AG09319 (cell line): ENCODE results near the gene DNAH7.

Experiments
- DNase-seq: peaks from one replicate; pipeline ENCODE4 v3.0.0-alpha.2; 2010; ENCODE audit warnings: low read depth; ENCODE audit errors: extremely low read depth
- CTCF ChIP-seq: IDR thresholded peaks from 2 replicates; pipeline ENCODE4 v1.5.1; 2011; ENCODE audit warnings: low read depth, mild to moderate bottlenecking, inconsistent platforms, low read length, moderate library complexity

DNAH7 gene

DNA sequence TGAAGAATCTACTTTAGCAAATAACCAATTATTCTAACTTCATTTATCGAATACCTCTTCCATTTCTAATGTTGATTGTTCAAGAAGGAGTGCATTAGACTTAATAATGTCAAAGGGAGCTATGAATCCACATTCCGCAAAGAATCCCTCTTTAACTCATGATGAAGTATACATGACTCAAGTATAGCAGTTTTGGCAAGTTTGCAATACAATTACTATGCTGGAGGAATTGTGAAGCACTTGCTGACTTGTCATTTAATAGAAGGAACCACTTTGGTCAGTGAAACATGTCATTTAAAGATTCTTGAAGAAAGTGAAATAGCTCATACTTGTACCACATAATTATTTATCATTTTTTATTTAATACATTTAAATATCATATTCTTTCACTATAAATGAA is 286.5 kb downstream of the DNAH7 start:
- TF ChIP-seq CTCF: no peak
- DNase-seq: no peak

DNA sequence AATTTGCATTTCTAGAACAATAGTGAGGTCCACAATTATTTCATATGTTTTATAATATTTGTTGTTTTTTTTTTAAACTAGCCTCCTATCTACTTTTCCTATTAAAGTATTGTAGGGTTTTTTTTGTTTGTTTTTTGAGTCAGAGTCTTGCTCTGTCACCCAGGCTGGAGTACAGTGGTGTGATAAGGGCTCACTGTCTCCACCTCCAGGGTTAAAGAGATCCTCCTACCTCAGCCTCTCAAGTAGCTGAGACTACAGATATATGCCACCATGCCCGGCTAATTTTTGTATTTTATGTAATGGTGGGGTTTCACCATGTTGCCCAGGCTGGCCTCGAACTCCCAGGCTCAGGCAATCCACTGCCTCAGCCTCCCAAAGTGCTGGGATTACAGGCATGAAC is 289.1 kb downstream of the DNAH7 start:
- no peak for DNase-seq
- TF ChIP-seq CTCF: no peak

DNA sequence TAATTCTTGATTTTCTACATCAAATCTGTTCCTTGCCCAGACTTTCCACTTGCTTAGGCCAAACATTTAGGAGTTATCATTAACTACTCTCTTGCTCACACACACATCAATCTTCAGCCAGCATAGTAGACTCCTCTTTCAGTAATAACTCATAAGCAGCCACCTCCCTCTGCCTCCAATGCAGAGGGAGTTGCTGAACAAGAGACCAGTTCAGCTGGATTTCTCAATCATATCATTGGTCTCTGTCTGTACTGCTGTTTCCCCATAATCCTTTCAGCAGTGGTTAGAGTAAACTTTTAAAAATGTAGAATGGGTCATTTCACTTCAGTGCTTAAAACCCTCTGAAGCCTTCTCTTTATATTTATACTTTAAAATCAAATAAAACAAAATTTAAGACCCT is 298.7 kb downstream of the DNAH7 start:
- no peak for DNase-seq
- TF ChIP-seq CTCF: no peak

DNA sequence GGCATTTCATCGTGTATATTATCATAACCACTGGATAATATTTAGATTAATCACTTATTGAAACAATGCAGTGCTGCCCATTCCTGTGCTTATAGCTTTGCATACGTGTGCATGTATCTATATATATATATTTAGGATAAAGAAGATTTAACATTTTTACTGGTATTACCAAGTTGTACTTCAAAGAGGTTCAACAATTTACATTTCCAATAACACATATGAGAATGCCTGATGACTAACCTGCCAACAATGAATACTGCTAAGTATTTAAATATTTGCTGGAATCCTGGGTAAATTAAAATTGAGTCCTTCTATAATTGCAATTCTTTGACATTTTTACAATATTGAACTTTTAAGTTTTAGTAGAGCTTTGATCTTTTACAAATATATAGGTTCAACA is 300.2 kb downstream of the DNAH7 start:
- DNase-seq: no peak
- no peak for TF ChIP-seq CTCF

DNA sequence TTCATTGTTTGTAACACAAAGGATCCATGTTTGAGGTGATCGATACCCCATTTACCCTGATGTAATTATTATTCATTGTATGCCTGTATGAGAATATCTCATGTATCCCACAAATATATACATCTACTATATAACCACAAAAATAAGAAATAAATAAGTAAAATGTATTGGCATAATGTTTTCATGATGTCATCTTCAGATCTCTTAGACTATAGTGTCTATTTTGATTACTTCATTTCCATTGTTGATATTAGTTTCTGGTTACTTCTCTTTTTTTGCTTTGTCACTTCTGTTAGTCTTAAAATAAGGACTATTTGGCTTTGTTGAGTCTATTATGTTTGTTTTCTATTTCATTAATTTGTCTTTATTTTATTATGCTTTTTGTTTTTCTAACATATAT is 301.9 kb downstream of the DNAH7 start:
- TF ChIP-seq CTCF: no peak
- DNase-seq: no peak

DNA sequence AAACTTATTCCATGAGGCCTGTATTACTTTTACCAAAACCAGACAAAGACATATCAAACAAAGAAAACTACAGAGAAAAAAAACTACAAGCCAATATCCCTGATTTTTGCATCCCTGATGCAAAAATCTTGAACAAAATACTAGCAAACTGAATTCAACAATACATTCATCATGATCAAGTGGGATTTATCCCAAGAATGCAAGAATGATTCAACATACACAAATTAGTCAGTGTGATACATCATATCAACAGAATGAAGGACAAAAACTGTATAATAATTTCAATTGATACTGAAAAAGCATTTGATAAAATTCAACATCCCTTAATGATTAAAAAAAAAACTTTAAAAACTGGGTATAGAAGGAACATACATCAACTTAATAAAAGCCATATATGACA is 304.8 kb downstream of the DNAH7 start:
- no peak for DNase-seq
- TF ChIP-seq CTCF: no peak

DNA sequence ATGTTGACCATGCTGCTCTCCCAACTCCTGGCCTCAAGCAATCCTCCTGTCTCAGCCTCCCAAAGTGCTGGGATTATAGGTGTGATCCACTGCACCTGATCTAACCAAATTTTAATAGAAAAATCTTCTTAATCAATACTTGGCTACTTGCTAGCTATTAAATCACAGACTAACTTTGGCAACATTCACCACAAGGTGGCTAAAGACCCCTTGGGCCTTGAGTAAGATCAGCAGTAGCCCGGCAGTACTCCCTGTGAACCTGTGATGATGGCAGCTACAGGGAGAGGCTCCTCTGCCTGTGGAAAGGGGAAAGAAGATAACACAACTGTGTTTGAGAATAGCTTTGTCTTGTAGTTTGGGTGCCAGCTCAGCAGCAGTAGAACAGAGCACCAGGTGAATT is 308.8 kb downstream of the DNAH7 start:
- no peak for TF ChIP-seq CTCF
- no peak for DNase-seq
